MM.1S (cell line): Measurements from ENCODE around the gene PBX4.

Experiments used
- CTCF ChIP-seq: fragments of 300-600 bp; sonication (generic); IDR thresholded peaks from 2 replicates; pipeline ENCODE4 v1.5.1; 2016; ENCODE audit warnings: antibody characterized with exemption, low read length, mixed read lengths
- EZH2 ChIP-seq: fragments of 300-600 bp; sonication (generic); optimal IDR thresholded peaks from 2 replicates; pipeline ENCODE3; 2017; ENCODE audit warnings: low read depth, mild to moderate bottlenecking, antibody characterized with exemption, low read length, mixed read lengths
- EZH2phosphoT487 ChIP-seq: fragments of 300-600 bp; sonication (generic); IDR thresholded peaks from 2 replicates; pipeline ENCODE4 v1.6.1; 2018; ENCODE audit warnings: antibody characterized with exemption, low read length

GRCh38 chr19:19602713-19603324 lies 15.7 kb downstream of the PBX4 start:
- TF ChIP-seq CTCF = no peak
- TF ChIP-seq EZH2 = no peak
- TF ChIP-seq EZH2phosphoT487 = no peak
